Activated B cell treated with CpG ODN at 0.5 μM for 24 hours (primary cell): Measurements from ENCODE around the gene SRM. TPM values are rescaled to one million over a fixed set of nuclear protein-coding genes. Genes with fewer than 3 reads are reported as not detected.

Experiments
- ATAC-seq: fragments of 200-7000 bp; cut with Tn5 transposase; one replicate; pipeline ENCODE4 v1.10.0; 2021; ENCODE audit warnings: low read depth, mild to moderate bottlenecking, moderate library complexity
- CTCF ChIA-PET: fragments of 350-600 bp; sonication (Branson Sonifier 250); formaldehyde crosslinking; loops from one replicate; lab custom pipeline; 2021; ENCODE audit warnings: antibody characterized with exemption; lab: Charles Lee
- POLR2A ChIA-PET: fragments of 350-600 bp; sonication (Branson Sonifier 250); formaldehyde crosslinking; loops from one replicate; lab custom pipeline; 2021; ENCODE audit warnings: antibody characterized with exemption; lab: Charles Lee
- DNase-seq: peaks from one replicate; pipeline ENCODE4 v3.0.0; 2022
- H3K27ac Mint-ChIP-seq: one replicate; pipeline ENCODE4 v1.8.0; 2020; ENCODE audit warnings: mixed read lengths
- H3K27me3 Mint-ChIP-seq: one replicate; pipeline ENCODE4 v1.8.0; 2021; ENCODE audit warnings: mixed read lengths
- H3K36me3 Mint-ChIP-seq: one replicate; pipeline ENCODE4 v1.8.0; 2021; ENCODE audit warnings: low read depth, mixed read lengths
- H3K4me1 Mint-ChIP-seq: one replicate; pipeline ENCODE4 v1.8.0; 2021; ENCODE audit warnings: mixed read lengths
- H3K4me3 Mint-ChIP-seq: one replicate; pipeline ENCODE4 v1.8.0; 2020; ENCODE audit warnings: mild to moderate bottlenecking, mixed read lengths
- H3K9me3 Mint-ChIP-seq: one replicate; pipeline ENCODE4 v1.8.0; 2020; ENCODE audit warnings: mixed read lengths
- intact Hi-C: fragments of 100-400 bp; cut with micrococcal nuclease; formaldehyde crosslinking; loops from one replicate; pipeline ENCODE4 v1.15.1; 2024
- total RNA-seq: library from RNA; stranded (reverse); gene quantifications from 2 replicates; pipeline ENCODE4 v1.2.3, GENCODE V29; 2022
- TF ChIP-seq, protein P1 (sequence below): fragments of 200-600 bp; IDR thresholded peaks from one replicate; pipeline ENCODE4 v1.8.0; 2022; ENCODE audit warnings: antibody characterized with exemption, mild to moderate bottlenecking

The SRM gene
- total RNA-seq, 1 donor from 2014 or later, result 106 TPM

GRCh38 chr1:11046625-11047365 lies 13.0 kb downstream of the SRM start, which contains the start of gene MASP2:
MASP2 (minus strand) TSS chr1:11047239; CDS start chr1:11047207, 32 bp downstream.
- ATAC-seq (no peak), DNase-seq (peak; percentile 9)
- Mint-ChIP-seq H3K27me3 (no peaks in the 10 kb centered on the region), H3K4me3 (no peak within 1 kb of the TSS), H3K27ac (no peak within 1 kb of the TSS), H3K9me3 (no peaks in the 10 kb centered on the region), H3K4me1 (peaks cover 4% of the 10 kb centered on the region), H3K36me3 (no peaks in the 10 kb centered on the region)
- TF ChIP-seq, protein P1, sequence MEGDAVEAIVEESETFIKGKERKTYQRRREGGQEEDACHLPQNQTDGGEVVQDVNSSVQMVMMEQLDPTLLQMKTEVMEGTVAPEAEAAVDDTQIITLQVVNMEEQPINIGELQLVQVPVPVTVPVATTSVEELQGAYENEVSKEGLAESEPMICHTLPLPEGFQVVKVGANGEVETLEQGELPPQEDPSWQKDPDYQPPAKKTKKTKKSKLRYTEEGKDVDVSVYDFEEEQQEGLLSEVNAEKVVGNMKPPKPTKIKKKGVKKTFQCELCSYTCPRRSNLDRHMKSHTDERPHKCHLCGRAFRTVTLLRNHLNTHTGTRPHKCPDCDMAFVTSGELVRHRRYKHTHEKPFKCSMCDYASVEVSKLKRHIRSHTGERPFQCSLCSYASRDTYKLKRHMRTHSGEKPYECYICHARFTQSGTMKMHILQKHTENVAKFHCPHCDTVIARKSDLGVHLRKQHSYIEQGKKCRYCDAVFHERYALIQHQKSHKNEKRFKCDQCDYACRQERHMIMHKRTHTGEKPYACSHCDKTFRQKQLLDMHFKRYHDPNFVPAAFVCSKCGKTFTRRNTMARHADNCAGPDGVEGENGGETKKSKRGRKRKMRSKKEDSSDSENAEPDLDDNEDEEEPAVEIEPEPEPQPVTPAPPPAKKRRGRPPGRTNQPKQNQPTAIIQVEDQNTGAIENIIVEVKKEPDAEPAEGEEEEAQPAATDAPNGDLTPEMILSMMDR, result no peak
- intact Hi-C loops, result no loop called here
- POLR2A ChIA-PET, result no interaction called here
- CTCF ChIA-PET, result interaction anchor here (2.4 kb wide), 1 partner anchor 9 kb away, joined by 9 read pairs; no protein-coding TSS in a partner anchor

GRCh38 chr1:11046270-11046566 lies 13.6 kb downstream of the SRM start:
- no peaks in the 10 kb centered on the region for H3K27me3 Mint-ChIP-seq
- no peak overlapping the region for H3K27ac Mint-ChIP-seq
- TF ChIP-seq, protein P1, result no peak
- H3K4me3 Mint-ChIP-seq, result no peak overlapping the region
- POLR2A ChIA-PET, result no interaction called here
- peaks cover 1% of the 10 kb centered on the region for H3K4me1 Mint-ChIP-seq
- ATAC-seq (no peak), DNase-seq (peak; percentile 7)
- no peaks in the 10 kb centered on the region for H3K36me3 Mint-ChIP-seq
- intact Hi-C loops, result no loop called here
- no peaks in the 10 kb centered on the region for H3K9me3 Mint-ChIP-seq
- CTCF ChIA-PET, result interaction anchor here (1.1 to 2.4 kb wide), 2 partner anchors 8 to 10 kb away, joined by 3 to 9 read pairs; no protein-coding TSS in a partner anchor

GRCh38 chr1:11045428-11046269 lies 14.2 kb downstream of the SRM start:
- H3K36me3 Mint-ChIP-seq, result no peaks in the 10 kb centered on the region
- CTCF ChIA-PET, result interaction anchor here (1.1 to 2.4 kb wide), 2 partner anchors 8 to 10 kb away, joined by 3 to 9 read pairs; no protein-coding TSS in a partner anchor
- POLR2A ChIA-PET, result no interaction called here
- no peaks in the 10 kb centered on the region for H3K27me3 Mint-ChIP-seq
- no peak overlapping the region for H3K4me3 Mint-ChIP-seq
- no peak overlapping the region for H3K27ac Mint-ChIP-seq
- H3K4me1 Mint-ChIP-seq, result no peaks in the 10 kb centered on the region
- ATAC-seq (no peak), DNase-seq (peak; percentile 5)
- intact Hi-C loops, result no loop called here
- no peaks in the 10 kb centered on the region for H3K9me3 Mint-ChIP-seq
- TF ChIP-seq, protein P1, result no peak

DNA sequence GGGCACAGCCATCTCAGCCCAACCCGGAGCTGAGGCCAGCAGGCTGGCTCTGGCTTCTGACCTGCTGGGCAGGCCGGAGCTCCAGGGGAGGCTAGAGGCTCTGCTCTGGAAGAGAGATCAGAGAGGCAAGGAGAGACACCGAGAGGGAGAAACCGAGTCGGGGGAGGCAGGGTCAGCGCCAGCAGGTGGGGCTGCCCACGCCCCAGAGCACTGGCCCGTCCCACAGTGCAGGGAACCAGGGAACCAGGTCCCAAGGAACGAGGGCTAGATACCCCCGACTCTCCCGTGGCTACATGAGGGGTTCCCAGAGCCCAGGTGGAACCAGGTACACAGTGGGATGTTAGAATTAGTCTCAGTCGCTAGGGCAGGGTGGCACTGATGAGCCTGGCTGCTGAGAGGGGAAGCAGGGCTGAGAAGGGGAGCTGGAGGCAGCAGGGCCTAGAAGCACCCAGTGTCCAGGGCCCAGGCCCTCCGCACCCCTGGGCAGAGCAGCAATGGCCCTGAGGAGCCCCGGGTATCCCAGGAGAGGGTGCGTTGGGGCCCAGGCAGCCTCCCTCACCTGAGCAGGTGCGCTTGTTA lies 14.9 kb downstream of the SRM start:
- TF ChIP-seq, protein P1, result no peak
- intact Hi-C loops, result no loop called here

More for the DNA sequence above, 14.9 kb downstream of the SRM start:
- Mint-ChIP-seq H3K4me1 (no peaks in the 10 kb centered on the region), H3K27me3 (no peaks in the 10 kb centered on the region), H3K36me3 (no peaks in the 10 kb centered on the region), H3K9me3 (no peaks in the 10 kb centered on the region), H3K27ac (no peak overlapping the region), H3K4me3 (no peak overlapping the region)
- CTCF ChIA-PET, result interaction anchor here (1.1 to 2.4 kb wide), 2 partner anchors 7 to 9 kb away, joined by 3 to 9 read pairs; no protein-coding TSS in a partner anchor
- POLR2A ChIA-PET, result no interaction called here
- peak; percentile 12 for DNase-seq
- no peak for ATAC-seq
